DMS153 treated with DMSO at 0.1 percent for 48 hours (cell line): ENCODE data around the gene TRAPPC4.
"Not testable (repeated sequence)": the region's sequence is repeated elsewhere in the genome, so short reads cannot be mapped to it uniquely, and the experiment has no call there.

Experiments
- DNase-seq: peaks from one replicate; lab custom pipeline; 2025; ENCODE audit not compliant: unreplicated experiment; lab: John Stamatoyannopoulos, UW

The TRAPPC4 gene, protein sequence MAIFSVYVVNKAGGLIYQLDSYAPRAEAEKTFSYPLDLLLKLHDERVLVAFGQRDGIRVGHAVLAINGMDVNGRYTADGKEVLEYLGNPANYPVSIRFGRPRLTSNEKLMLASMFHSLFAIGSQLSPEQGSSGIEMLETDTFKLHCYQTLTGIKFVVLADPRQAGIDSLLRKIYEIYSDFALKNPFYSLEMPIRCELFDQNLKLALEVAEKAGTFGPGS

DNA sequence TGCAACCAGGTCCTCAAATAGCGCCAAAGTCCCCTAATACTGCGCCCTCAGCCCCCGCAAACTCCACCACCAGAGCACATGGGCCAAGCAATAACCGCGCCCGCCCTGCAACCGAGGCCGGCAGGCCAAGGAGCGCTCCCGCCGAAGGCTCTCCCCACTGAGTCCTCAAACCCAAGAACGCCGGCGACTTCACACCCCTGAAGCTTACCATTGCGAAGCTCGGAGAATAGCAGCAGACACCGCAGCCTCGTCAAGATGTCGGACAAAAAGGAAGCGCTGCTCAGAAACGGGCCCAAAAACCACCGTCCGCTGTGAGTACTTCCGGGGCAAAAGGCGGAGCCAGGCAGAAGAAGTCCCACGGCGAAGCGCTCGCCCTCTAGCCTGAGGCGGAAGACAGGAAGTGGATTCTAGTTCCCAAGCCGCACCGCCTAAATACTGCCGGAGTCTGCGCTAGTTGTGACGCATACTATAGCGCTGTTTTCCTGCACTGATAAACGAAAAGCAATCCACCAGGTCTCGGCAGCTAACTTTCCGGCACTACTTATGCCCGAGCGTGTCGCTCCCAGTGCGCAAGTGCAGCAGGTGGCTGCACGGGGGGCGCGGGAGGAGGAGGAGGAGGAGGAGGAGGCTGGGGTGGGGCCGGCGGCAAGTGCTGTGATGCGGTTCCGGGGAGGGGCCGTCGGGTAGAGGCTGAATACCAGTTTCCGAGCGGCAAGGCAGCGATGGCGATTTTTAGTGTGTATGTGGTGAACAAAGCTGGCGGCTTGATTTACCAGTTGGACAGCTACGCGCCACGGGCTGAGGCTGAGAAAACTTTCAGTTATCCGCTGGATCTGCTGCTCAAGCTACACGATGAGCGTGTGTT, at the start of gene TRAPPC4, which contains the start of gene RPS25:
TRAPPC4 (plus strand) TSS at position 693 of the 865 bp plus-strand sequence; CDS start at position 723, 30 bp downstream.
RPS25 (minus strand) TSS at position 270 of the 865 bp plus-strand sequence; CDS start at position 211, 59 bp downstream.
- peak; percentile 94 for DNase-seq

DNA sequence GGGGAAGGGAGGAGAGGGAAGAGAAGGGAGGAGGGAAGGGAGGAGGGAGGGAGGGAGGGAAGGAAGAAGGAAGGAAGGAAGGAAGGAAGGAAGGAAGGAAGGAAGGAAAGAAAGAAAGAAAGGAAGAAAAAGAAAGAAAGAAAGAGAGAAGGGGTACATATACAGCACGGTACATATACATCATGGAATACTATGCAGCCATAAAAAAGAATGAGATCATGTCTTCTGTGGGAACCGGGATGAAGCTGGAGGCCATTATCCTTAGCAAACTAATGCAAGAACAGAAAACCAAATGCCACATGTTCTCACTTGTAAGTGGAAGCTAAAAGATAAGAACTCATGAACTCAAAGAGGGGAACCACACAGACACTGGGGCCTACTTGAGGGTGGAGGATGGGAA, 49.1 kb upstream of the TRAPPC4 start:
- DNase-seq = not testable (repeated sequence)

DNA sequence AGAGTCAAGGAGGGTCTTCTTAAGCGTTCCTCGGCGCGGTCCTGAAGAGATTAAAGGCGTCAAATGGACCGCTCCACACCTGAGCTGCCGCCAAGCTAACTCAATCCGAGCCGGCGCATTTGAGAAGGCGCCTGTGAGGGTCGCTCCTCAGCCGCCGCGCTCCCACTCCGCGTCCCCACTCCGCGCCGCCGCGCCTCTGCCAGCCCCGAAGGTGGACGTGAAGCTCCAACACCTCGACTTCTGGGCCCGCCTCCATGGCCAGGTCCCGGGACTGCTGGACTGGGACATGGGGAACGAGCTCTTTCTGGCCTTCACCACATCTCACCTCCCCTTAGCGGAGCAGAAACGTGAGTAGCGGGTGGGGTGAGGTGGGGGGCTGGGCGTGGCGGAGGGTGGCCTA, 46.9 kb upstream of the TRAPPC4 start, which contains the start of gene FOXR1:
FOXR1 (plus strand) TSS at position 116 of the 400 bp plus-strand sequence; CDS start at position 287, 171 bp downstream.
- DNase-seq = no peak

DNA sequence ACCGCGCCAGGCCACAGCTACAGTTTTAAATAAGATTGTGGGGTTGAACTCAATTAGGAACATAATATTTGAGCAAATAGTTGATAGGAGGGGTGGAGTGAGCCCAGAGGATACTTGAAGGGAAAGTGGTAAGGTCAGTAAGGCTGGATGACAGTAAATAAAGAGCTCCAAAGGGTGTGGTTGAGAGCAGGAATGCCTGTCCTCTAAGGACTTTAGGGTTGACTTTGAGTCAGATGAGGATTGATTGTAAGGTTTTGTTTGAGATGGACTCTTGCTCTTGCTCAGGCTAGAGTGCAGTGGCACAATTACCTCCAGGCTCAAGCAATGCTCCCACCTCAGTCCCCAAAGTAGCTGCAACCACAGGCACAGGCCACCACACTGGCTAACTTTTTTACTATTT, 44.6 kb upstream of the TRAPPC4 start:
- DNase-seq = no peak

DNA sequence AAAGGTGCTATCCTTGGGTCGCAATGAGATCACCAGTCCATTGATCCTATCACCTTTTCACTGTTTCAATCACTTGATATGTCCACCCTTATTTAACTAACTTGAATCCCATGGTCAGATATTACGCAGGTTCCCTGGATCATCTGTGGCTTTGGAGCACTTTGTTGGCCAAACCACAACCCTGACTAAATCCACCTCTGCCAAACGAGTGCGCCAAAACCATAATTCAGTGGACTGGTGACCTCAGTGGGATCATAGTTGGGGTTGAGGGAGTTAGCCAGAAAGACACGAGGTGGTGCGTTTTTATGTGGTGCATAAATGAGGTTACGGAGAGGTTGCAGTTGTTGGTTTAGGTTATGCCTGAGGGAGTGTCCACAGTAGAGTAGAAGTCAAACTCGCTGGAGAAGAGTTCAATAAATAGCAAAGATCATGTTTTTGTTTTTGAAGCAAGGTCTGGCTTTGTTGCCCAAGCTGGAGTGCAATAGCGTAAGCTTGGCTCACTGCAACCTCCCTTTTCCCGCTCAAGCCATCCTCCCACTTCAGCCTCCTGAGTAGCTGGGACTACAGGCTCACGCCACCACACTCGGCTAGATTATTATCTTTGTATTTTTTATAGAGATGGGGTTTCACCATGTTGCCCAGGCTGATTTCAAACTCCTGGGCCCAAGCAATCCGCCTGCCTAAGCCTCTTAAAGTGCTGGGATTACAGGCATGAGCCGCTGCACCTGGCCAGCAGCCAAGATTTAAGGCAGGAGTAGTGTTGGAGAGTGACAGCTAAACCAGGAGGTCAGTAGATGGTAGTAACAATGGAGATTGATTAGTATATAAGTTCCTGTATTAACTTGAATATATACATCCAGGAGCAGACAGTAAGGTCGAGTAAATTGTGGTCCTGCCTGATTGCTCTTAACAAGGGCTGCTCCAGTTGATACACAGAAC, 42.5 kb upstream of the TRAPPC4 start:
- no peak for DNase-seq

DNA sequence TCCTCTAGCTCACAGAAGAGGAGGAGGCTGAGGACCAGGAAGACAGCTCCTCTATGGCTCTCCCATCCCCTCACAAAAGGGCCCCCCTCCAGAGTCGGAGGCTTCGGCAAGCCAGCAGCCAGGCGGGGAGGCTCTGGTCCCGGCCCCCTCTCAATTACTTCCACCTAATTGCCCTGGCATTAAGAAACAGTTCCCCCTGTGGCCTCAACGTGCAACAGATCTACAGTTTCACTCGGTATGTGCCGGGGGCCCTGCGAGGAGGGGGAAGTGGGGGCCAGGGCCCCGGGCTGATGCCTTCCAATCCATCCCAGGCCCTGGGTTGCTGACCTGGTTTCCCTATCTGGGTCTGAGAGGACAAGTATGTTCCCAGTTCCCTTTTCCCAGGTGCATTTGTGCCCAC, 39.1 kb upstream of the TRAPPC4 start:
- no peak for DNase-seq

DNA sequence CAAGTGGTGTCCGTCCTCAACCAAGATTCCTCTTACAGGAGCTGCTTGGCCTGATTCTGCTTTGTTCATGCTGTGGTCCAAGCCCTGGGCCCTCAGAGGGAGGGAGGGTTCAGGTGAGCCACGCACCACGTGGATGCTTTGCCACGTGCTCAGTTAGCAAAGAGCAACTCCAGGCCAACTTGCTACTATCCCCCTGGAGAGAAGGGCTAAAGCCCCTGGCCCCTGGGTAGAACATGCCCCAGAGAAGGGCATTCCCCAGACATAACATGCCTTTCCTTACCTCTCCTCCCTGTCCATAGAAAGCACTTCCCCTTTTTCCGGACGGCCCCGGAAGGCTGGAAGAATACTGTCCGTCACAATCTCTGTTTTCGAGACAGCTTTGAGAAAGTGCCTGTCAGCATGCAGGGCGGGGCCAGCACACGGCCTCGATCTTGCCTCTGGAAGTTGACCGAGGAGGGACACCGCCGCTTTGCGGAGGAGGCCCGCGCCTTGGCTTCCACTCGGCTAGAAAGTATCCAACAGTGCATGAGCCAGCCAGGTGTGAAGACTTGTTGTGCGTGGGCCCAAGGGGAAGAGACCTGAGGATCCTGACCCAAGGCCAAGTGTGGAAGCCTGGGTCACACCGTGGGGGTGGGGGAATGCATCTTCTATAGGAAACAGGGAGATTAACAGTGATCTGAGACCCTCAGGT, 38.2 kb upstream of the TRAPPC4 start:
- DNase-seq = no peak

DNA sequence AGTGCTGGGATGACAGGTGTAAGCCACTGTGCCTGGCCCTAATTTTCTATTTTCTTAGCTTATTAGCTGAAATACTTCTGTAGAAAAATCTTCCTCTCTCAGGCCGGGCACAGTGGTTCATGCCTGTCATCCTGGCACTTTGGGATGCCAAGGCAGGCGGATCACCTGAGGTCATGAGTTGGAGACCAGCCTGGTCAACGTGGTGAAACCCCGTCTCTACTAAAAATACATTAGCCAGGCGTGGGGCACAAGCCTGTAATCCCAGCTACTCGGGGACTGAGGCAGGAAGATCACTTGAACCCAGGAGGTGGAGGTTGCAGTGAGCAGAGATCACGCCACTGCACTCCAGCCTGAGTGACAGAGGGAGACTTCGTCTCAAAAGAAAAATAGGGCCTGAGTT, 34.2 kb upstream of the TRAPPC4 start:
- DNase-seq = not testable (repeated sequence)

DNA sequence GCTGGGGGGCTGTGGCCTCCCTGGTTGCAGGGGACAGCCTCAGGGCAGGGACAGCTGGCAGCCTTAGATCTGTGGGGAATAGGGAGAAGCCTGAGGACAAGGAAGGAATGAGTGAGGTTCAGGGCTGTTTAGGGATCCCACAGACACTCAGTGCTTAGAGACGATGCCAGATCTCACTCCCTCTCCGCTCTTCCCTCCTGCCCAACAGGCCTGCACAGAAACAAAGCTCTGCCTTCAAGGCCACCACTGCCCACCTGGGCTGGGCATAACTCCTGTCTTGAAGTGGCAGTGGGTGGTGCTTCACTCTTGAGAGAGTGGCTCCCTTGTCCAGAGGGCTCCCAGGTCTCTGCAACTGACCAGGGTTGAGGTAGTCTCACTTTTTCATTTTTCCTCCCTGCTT, 33.7 kb upstream of the TRAPPC4 start:
- DNase-seq = no peak

DNA sequence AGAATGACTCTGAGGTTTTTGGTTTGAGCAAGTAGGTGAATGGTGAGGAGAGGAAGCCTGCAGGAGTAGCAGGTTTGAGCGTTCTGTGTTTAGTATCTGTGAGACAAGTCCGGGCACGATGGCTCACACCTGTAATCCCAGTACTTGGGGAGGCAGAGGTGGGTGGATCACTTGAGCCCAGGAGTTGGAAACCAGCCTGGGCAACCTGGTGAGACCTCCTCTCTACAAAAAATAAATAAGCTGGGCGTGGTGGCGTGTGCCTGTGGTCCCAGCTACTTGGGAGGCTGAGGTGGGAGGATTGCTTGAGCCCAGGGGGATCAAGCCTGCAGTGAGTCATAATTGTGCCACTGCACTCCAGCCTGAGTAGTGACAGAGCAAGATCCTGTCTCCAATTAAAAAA, 30.3 kb upstream of the TRAPPC4 start:
- no peak for DNase-seq

DNA sequence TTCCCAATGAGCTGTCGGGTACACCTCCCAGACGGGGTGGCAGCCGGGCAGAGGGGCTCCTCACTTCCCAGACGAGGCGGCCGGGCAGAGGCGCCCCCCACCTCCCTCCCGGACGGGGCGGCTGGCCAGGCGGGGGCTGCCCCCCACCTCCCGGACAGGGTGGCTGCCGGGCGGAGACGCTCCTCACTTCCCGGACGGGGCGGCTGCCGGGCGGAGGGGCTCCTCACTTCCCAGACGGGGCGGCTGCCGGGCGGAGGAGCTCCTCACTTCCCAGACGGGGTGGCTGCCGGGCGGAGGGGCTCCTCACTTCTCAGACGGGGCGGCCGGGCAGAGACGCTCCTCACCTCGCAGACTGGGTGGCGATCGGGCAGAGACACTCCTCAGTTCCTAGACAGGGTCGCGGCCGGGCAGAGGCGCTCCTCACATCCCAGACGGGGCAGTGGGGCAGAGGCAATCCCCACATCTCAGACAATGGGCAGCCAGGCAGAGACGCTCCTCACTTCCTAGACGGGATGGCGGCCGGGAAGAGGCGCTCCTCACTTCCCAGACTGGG, 27.0 kb upstream of the TRAPPC4 start:
- DNase-seq = not testable (repeated sequence)

DNA sequence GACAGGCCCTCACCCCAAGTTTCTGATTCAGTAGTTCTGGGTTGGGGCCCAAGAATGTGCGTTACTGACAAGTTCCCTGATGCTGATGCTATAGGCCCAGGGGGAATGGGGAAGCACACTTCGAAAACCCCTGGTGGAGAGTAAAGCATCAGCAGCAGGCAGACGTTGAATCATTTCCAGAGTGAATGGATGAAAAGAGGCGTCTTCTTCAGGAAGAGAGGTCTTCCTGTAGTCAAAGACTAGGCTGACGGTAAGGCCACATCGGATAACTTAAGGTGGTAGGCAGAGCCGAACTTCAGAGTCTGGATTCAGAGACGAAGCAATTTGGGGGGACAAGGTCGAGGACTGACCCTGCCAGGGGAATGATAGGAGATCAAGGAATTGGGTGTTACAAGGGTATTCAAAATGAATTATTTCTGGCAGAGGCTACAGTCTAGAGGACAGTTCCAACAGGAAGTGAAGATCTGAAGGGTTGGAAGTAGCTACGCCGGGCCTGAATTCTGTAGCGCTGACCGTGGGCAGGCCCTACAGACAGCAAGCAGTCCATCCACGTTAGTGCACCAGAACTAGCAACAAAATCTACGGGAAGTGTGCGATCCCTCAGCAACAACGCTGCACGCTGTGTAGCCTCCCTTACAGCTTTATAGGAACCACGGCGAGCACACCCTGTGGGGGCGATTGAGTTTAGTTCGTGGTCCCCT, 21.5 kb upstream of the TRAPPC4 start:
- DNase-seq = no peak

DNA sequence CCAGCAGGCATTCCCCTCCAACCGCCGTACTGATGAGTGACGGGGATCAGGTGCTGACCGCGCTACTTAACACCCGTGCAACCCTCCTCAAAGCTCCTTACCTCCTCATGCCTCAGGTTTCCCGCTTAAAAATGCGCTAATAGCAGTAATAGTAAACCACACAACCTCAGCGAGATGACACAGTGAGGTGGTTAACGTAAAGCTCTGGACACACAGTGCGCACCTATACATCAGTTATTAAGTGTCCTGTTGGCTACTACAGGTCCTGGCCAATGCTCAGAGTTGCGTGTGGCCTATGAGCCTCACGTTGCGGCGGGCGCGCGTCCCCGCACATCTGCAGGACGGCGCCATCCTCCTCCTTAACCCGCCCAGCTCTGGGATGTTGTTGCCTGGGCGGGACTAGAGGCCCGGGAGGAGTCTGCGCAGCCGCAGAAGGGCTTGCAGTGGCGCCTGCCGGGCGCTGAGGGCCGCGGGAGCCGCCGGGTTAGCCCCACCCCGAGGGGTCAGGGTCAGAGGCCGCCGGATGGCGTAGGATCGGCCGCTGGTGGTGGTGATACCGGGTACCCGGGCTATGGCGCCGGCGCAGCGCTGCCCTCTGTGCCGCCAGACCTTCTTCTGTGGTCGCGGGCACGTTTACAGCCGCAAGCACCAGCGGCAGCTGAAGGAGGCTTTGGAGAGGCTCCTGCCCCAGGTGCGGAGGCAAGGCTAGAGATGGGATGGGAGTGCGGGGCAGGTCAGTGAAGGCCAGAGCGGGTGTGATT, 20.8 kb upstream of the TRAPPC4 start, which contains the start of gene CENATAC:
CENATAC (plus strand) TSS at position 512 of the 761 bp plus-strand sequence; CDS start at position 572, 60 bp downstream.
- peak; percentile 83 for DNase-seq

DNA sequence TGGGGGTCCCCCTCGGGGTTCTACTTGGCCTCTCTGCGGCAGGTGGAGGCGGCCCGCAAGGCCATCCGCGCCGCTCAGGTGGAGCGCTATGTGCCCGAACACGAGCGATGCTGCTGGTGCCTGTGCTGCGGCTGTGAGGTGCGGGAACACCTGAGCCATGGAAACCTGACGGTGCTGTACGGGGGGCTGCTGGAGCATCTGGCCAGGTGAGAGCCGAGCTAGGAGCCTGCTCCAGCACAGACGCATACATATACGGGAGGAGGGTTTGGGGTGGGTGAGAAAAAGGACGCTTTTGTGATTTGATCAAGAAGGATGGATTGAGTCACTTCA, 20.2 kb upstream of the TRAPPC4 start:
- no peak for DNase-seq

DNA sequence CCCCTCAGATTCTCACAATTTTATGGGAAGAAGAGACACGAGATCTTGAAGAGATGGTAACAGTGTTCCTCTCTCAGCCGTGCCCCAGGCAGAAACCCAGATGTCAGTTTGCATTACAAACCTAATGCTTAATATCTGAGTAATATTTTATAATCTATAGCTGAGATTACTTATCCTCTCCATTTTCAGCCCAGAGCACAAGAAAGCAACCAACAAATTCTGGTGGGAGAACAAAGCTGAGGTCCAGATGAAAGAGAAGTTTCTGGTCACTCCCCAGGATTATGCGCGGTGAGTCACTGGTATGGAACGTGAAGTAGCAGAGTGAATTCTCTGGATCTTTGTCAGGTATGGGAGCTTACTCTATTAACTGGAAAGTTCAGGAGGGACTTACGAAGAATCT, 19.7 kb upstream of the TRAPPC4 start:
- no peak for DNase-seq

DNA sequence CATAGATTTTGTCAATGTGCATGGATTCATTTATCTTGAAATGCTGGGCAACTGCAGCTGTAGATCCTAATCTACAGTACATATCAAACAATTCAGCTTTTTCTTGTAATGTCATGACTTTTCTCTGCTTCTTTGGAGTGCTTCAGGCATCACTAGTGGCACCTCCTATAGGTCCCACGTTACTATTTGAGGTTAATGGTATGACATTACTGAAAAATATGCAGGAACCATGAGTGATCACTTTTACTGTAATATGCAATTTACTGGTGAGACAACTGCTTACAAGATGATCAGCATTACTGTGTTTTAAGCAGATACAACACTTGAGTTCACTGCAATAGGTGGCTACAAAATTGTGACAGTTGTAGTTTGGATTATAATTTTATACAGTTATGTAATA, 17.7 kb upstream of the TRAPPC4 start:
- DNase-seq = no peak

DNA sequence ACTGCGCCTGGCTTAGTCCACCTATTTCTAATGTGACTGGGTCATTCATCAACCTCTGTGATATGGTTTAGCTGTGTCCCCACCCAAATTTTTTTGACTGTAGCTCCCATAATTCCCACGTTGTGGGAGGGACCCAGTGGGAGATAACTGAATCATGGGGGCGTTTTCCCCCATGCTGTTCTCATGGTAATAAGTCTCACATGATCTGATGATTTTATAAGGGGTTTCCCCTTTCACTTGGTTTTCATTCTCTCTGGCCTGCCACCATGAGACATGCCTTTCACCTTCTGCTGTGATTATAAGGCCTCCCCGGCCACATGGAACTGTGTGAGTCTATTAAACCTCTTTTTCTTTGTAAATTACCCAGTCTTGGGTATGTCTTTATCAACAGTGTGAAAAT, 11.9 kb upstream of the TRAPPC4 start:
- DNase-seq = no peak

DNA sequence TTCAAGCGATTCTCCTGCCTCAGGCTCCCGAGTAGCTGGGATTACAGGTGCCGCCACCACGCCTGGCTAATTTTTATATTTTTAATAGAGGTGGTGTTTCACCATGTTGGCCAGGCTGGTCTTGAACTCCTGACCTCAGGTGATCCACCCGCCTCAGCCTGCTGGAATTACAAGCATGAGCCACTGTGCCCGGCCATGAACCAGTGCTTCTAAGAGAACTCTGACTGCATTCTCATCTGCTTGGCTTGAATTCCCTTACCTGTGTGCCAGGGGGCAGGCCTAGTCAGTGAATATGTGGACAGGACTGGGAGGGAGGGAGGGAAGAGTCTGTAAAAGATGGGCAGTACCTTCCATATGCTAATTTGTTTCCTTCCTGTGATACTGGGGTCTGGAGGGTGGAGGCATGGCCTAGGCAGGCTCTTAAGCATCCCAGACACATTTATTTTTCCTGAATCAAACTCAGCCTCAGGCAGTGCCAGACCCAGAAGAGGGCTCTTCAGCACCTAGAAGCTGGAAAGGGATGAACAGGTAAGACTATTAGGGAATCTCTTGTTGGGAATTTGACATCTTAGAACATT, 7.0 kb upstream of the TRAPPC4 start:
- DNase-seq = no peak
